Spleen (tissue), 11 donors: ENCODE measurements around the gene MACIR. TPM values are rescaled to one million over a fixed set of nuclear protein-coding genes. Genes with fewer than 3 reads are reported as not detected.
A peak's percentile ranks its signal among the peaks of the same experiment; 100 is the strongest.

ENCODE experiments used
- DNase-seq: peaks from one replicate; pipeline ENCODE4 v3.0.0-alpha.2; 2020
- H3K27ac ChIP-seq, 8 donors: fragments of 200-600 bp; sonication (generic) in 7 of 8; 1 replicate in 4 of 8; 2 replicates in 4 of 8; pipeline versions ENCODE4 v1.5.0 to v1.8.0; 2016 to 2021; ENCODE audit warnings: inconsistent platforms in 4 of 8, mild to moderate bottlenecking in 4 of 8, moderate library complexity in 1 of 8
- H3K27me3 ChIP-seq, 7 donors: fragments of 200-600 bp; sonication (generic) in 6 of 7; replicated peaks in 1 of 7; 1 replicate in 4 of 7; 2 replicates in 3 of 7; pipeline versions ENCODE4 v1.5.0 to v1.8.0; 2016 to 2021; ENCODE audit warnings: inconsistent platforms in 3 of 7, mild to moderate bottlenecking in 1 of 7
- H3K36me3 ChIP-seq, 6 donors: fragments of 200-600 bp; sonication (generic) in 5 of 6; 1 replicate in 4 of 6; 2 replicates in 2 of 6; pipeline versions ENCODE4 v1.5.0 to v1.8.0; 2016 to 2021; ENCODE audit warnings: inconsistent platforms in 2 of 6
- H3K4me1 ChIP-seq, 6 donors: fragments of 200-600 bp; sonication (generic) in 5 of 6; 1 replicate in 3 of 6; 2 replicates in 3 of 6; pipeline versions ENCODE4 v1.5.0 to v1.8.0; 2016 to 2021; ENCODE audit warnings: inconsistent platforms in 3 of 6
- H3K4me3 ChIP-seq, 8 donors: fragments of 200-600 bp; sonication (generic) in 7 of 8; 1 replicate in 4 of 8; 2 replicates in 4 of 8; pipeline versions ENCODE4 v1.5.0 to v1.8.0; 2016 to 2021; ENCODE audit warnings: inconsistent platforms in 4 of 8, mild to moderate bottlenecking in 4 of 8, moderate library complexity in 2 of 8
- H3K9me3 ChIP-seq, 8 donors: fragments of 200-600 bp; sonication (generic) in 7 of 8; 1 replicate in 4 of 8; 2 replicates in 4 of 8; pipeline versions ENCODE4 v1.5.0 to v1.8.0; 2016 to 2021; ENCODE audit warnings: inconsistent platforms in 4 of 8
- POLR2A ChIP-seq, 3 donors: fragments of 450-650 bp; IDR thresholded peaks; one replicate each; pipeline ENCODE4 v1.5.1; 2017; ENCODE audit warnings: antibody characterized with exemption in 3 of 3, mild to moderate bottlenecking in 1 of 3
- POLR2AphosphoS5 ChIP-seq, 3 donors: sonication (generic); formaldehyde crosslinking; IDR thresholded peaks; one replicate each; pipeline ENCODE4 v1.5.1; 2017; ENCODE audit warnings: antibody characterized with exemption in 3 of 3
- WGBS, 5 donors: extraction: QIAGEN DNeasy Blood & Tissue Kit in 3 of 5; methylation state at CpG; one replicate each; pipeline versions ENCODE4 v1.1.5 to v1.1.7; 2013 to 2018; 5-methylcytosine and 5-hydroxymethylcytosine counted together
- intact Hi-C: fragments of 100-400 bp; cut with DNase I; formaldehyde crosslinking; loops from one replicate; pipeline ENCODE4 v1.15.0; 2023; ENCODE audit warnings: low total_unique reads
- polyA plus RNA-seq, 3 donors: library from polyadenylated mRNA; stranded (reverse); fragments of 200-250 nt; gene quantifications; one replicate each; pipeline ENCODE4 v1.2.1, GENCODE V29; 2013
- total RNA-seq, 7 donors: library from RNA; depleted of rRNA in 3 of 7; stranded (reverse); fragments of >200 nt in 3 of 7; fragmentation: NEBNext Ultra II Directional in 4 of 7; extraction: Animal tissue kit (Norgen Biotek cat#: 25700) in 4 of 7; gene quantifications; one replicate each; pipeline versions ENCODE4 v1.1.0 to v1.2.1, GENCODE V29; 2016 to 2021
- TF ChIP-seq, protein P1 (sequence below), 11 experiments: fragments of 200-600 bp in 7 of 11; fragments of 450-650 bp in 4 of 11; sonication (generic) in 4 of 11; IDR thresholded peaks in 8 of 11; conservative IDR thresholded peaks in 3 of 11; 1 replicate in 7 of 11; 2 replicates in 4 of 11; pipeline versions ENCODE4 v1.4.0 to v1.8.0; 2016 to 2021; ENCODE audit warnings: antibody characterized with exemption in 11 of 11, inconsistent platforms in 4 of 11, mild to moderate bottlenecking in 1 of 11
- donor health status: healthy with polysubstance abuse.
- donor health status: DM: no; HTN: no; CAD: no; lungs with moderate emphysema.
- donor health status: DM: no; HTN: no; CAD: no.
- donor health status: Bipolar disorder and iron deficiency.
- donor health status: healthy.
- donor health status: DM: no; HTN: no; CAD: no.
- donor health status: DM: yes; HTN: yes; CAD: no.

MACIR gene
- total and polyA plus RNA-seq, 10 donors: 1.5 to 11.7 (median 3.5) TPM

DNA sequence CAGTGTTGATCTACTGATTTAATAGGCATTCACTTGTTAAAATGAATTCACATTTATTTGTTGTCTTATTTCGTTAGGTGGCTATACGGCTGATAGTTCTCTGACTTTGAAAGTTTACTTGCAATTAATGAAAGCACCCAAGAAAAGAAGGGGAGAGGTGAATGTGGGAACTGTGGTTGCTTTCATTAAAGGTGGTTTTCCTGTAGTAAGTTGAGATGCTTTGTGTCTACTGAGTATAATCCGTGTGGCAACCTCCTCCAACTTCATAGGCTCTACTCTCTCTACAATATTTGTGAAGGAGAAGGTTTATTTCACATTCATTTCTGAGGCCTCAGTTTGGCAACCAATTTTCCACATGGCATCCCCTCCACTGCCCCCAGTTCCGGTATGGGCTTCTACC lies 12.8 kb upstream of the MACIR start:
- Histone ChIP-seq H3K27ac (no peak overlapping the region), H3K4me3 (no peak overlapping the region), H3K9me3 (no peaks in the 10 kb centered on the region), H3K4me1 (no peaks in the 10 kb centered on the region), H3K36me3 (no peaks in the 10 kb centered on the region), H3K27me3 (no peaks in the 10 kb centered on the region)
- DNase-seq: no peak
- intact Hi-C loops: no loop called here
- 61 to 78% (median 65%) methylated on average over 4 of the region's 4 CpGs for WGBS, 5 donors
- TF ChIP-seq POLR2AphosphoS5 (IDR thresholded peaks at IDR 0.05) (no peak), POLR2A (IDR thresholded peaks at IDR 0.05) (no peak)
- TF ChIP-seq, protein P1, sequence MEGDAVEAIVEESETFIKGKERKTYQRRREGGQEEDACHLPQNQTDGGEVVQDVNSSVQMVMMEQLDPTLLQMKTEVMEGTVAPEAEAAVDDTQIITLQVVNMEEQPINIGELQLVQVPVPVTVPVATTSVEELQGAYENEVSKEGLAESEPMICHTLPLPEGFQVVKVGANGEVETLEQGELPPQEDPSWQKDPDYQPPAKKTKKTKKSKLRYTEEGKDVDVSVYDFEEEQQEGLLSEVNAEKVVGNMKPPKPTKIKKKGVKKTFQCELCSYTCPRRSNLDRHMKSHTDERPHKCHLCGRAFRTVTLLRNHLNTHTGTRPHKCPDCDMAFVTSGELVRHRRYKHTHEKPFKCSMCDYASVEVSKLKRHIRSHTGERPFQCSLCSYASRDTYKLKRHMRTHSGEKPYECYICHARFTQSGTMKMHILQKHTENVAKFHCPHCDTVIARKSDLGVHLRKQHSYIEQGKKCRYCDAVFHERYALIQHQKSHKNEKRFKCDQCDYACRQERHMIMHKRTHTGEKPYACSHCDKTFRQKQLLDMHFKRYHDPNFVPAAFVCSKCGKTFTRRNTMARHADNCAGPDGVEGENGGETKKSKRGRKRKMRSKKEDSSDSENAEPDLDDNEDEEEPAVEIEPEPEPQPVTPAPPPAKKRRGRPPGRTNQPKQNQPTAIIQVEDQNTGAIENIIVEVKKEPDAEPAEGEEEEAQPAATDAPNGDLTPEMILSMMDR (IDR thresholded peaks at IDR 0.05 in 8 of 11, conservative IDR thresholded peaks at IDR 0.05 in 3 of 11): no peak

DNA sequence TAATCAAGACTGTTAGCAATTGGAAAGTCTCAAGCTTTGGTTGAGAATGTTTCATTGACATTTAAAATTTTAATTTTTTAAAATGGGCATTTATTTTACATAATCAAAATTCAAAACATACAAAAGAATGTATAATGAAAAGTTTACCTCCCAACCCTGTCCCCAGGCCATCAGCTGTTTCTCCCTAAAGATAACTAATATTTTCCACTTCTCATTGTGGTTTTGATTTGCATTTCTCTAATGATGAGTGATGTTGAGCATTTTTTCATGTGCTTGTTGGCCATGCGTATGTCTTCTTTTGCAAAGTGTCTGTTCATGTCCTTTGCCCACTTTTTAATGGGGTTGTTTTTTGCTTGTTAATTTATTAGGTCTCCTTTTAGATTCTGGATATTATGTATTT lies 11.4 kb upstream of the MACIR start:
- DNase-seq: no peak
- H3K9me3 ChIP-seq: no peaks in the 10 kb centered on the region

DNA sequence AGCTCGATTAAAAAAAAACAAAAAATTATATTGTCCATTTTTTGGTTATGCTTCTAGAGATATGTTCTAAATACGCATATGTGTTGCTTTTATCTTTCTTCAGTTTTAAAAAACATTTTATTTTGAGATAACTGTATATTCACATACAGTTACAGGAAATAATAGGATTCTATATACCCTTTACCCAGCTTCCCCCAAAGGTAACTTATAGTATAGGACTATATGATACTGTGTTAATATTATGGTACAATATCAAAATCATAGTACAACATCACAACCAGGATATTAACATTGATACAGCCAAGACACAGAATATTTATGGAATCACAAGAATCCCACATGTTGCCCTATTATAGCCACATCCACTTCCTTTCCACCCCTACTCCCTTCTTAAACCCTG lies 9.5 kb upstream of the MACIR start:
- Histone ChIP-seq H3K4me3 (no peak overlapping the region), H3K36me3 (no peaks in the 10 kb centered on the region), H3K27me3 (no peaks in the 10 kb centered on the region), H3K4me1 (no peaks in the 10 kb centered on the region), H3K27ac (no peak overlapping the region), H3K9me3 (no peaks in the 10 kb centered on the region)
- no peak for TF ChIP-seq POLR2AphosphoS5 (IDR thresholded peaks at IDR 0.05)
- no peak for TF ChIP-seq POLR2A (IDR thresholded peaks at IDR 0.05)
- TF ChIP-seq, protein P1 (IDR thresholded peaks at IDR 0.05 in 8 of 11, conservative IDR thresholded peaks at IDR 0.05 in 3 of 11): no peak
- intact Hi-C loops: no loop called here
- 91 to 96% (median 93%) methylated on average over 2 of the region's 2 CpGs for WGBS, 5 donors
- DNase-seq: no peak

More for the DNA sequence above, 11.4 kb upstream of the MACIR start:
- 74 to 87% (median 85%) methylated on average over 1 of the region's 1 CpG for WGBS, 5 donors
- no peak for TF ChIP-seq POLR2A (IDR thresholded peaks at IDR 0.05)
- no peak for TF ChIP-seq POLR2AphosphoS5 (IDR thresholded peaks at IDR 0.05)
- TF ChIP-seq, protein P1 (IDR thresholded peaks at IDR 0.05 in 8 of 11, conservative IDR thresholded peaks at IDR 0.05 in 3 of 11): no peak
- Histone ChIP-seq H3K4me3 (no peak overlapping the region), H3K4me1 (no peaks in the 10 kb centered on the region), H3K27ac (no peak overlapping the region), H3K36me3 (no peaks in the 10 kb centered on the region), H3K27me3 (no peaks in the 10 kb centered on the region)
- intact Hi-C loops: no loop called here

DNA sequence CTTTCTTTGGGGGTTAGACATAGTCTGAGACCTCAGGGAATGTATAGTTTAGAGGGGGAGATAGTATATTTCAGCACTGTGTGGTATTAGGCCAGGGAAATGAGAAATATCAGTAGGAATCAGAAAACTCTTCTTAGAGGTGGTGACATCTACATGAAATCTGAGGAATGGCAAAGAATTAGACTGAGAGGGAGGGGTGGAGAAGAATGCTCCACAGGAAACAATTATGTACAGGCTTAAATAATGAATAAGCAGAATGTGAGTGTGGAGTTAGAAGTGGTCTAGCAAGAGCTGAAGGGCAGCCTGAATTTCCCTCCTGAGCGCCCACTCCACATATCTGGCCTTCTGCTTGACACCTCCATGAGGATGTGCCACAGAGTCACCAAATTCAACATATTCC lies 3.6 kb upstream of the MACIR start:
- TF ChIP-seq POLR2AphosphoS5 (IDR thresholded peaks at IDR 0.05) (no peak), POLR2A (IDR thresholded peaks at IDR 0.05) (no peak)
- TF ChIP-seq, protein P1 (IDR thresholded peaks at IDR 0.05 in 8 of 11, conservative IDR thresholded peaks at IDR 0.05 in 3 of 11): no peak
- no peak for DNase-seq
- no peaks in the 10 kb centered on the region for H3K9me3 ChIP-seq
- 0 to 87% (median 32%) methylated on average over 1 of the region's 1 CpG for WGBS, 5 donors
- H3K27ac ChIP-seq: peak overlapping the region in 3 of 8 donors; percentile 13 to 19 (median 19)
- intact Hi-C loops: no loop called here
- peaks cover 0 to 17% (median 7%) of the 10 kb centered on the region in 6 donors for H3K4me1 ChIP-seq
- H3K27me3 ChIP-seq: no peaks in the 10 kb centered on the region
- H3K4me3 ChIP-seq: no peak overlapping the region
- no peaks in the 10 kb centered on the region for H3K36me3 ChIP-seq
